ENCODE measurements around the gene DCST2.

The DCST2 gene

DNA sequence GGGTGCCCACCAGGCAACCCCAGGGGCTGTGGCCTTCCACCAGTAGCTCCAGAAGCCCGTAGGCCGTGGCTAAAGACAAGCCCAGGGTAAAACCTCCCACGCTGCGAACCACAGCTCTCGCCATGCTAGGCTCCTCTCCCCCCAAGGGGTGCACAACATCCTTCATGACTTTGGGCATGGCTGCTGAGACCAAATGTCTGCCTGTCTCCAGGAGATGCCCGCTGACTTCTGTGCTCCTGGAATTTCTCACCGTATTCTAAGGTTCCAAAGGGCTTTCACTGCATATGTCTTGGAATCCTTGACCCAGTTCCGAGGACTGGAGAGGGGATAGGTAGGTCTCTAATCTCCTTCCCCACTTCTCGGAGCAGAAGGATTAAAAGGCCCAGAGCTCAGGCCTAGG, at the start of gene DCST2, which contains the start of gene DCST1:
Gene DCST2, minus strand, starts transcription at position 258 of the 400 bp plus-strand sequence. Its CDS starts 80 bp downstream, at position 178.
Gene DCST1, plus strand, starts transcription at position 301 of the 400 bp plus-strand sequence. CDS start 213 bp downstream, outside the sequence.
- DNase-seq = no peak

DNA sequence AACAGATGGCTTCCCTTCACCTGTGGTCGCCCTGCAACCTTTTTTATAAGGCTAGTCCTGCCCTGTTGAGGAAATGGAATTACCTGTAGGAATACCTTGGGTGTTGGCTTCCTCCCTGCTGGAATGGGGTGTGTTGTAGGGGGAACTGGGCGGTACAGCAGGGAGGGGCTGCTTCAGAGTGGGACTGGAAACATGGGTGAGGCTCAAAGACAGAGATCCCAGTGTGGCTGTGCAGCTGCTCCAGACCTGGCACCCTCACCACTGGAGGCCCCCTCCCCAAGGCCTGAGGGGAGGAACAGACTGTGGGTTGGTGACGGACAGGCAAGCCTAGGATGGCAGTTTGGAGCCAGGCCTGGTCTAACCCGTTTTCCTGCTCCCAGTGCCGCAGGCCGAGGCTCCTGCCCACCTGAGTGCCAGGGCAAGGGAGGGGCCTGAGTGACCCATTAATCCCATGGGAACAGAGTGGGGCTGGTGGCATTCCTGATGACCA, 49.5 kb upstream of the DCST2 start:
- no peak for DNase-seq

DNA sequence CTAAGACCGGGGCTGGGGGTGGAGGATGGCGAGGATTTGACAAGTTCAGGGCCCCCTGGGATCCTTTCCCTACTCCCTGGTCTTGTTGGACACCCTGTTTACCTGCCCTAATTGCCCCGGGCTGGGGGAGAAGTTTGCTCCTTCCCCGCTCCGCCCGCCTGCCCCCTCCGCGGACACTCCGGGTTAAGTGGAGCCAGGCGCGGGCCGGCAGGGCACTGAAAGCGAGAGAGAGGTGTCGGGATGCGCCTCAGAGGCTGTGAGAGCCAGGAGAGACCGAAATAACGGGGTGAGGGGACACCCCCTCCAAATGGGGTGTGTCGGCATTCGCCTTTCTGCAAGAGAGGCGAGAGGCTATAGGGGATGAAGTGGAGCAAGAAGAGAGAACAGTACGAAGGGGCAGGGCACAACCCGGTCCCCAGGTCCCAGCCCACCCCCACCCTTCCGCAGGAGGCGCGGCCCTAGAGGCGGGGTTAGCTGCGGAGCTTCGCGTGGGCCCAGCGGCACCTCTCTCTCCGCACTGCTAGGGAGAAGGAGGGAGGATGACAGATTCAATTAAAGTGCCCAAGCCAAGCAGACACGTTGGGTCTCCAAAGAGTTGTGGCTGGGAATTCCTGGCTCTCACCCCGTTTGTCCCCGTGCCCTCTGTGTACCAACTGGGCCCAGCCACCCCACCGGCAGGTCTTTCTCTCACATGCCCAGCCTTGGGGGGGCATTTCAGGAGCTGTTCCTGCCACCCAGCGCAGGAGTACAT, 48.9 kb upstream of the DCST2 start:
- DNase-seq = no peak

DNA sequence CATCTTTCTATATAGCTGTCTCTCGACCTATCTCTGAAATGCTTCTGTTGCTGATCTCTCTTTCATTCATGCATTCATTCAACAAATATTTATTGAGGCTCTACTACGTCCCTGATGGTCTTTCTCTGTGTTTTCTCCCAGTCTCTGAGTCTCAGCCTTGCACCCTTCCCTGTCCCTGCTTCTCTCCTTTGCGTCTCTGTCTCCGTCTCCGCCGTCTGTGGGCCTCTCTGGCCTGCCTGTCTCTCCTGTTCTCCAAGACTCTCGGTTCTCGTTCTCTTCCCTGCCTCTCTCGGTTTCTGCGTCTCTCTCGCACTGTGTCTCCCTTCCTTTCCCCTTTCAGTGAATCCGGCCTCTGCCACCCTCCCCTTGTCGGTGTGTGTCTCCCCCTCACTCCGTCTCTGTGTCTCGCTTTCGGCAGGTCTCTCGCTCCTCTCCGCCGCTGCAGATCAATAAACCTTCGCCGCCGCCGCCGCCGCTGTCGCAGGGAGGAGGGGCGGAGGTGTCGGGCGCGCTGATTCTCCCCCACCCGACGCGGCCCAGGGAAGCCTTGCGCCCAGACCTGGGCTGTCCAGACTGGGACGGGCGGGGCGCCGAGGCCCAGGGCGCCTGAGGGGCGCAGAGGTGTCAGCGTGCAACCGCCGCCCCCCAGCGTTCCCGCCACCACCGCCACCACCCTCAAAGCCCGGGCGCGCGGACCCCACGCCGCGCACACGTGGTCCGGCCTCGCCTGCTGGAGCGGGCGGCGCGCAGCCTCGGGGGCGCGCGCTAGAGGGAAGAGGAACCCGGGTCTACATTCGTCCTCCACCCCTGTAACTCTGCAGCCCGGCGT, 48.1 kb upstream of the DCST2 start:
- DNase-seq = no peak

DNA sequence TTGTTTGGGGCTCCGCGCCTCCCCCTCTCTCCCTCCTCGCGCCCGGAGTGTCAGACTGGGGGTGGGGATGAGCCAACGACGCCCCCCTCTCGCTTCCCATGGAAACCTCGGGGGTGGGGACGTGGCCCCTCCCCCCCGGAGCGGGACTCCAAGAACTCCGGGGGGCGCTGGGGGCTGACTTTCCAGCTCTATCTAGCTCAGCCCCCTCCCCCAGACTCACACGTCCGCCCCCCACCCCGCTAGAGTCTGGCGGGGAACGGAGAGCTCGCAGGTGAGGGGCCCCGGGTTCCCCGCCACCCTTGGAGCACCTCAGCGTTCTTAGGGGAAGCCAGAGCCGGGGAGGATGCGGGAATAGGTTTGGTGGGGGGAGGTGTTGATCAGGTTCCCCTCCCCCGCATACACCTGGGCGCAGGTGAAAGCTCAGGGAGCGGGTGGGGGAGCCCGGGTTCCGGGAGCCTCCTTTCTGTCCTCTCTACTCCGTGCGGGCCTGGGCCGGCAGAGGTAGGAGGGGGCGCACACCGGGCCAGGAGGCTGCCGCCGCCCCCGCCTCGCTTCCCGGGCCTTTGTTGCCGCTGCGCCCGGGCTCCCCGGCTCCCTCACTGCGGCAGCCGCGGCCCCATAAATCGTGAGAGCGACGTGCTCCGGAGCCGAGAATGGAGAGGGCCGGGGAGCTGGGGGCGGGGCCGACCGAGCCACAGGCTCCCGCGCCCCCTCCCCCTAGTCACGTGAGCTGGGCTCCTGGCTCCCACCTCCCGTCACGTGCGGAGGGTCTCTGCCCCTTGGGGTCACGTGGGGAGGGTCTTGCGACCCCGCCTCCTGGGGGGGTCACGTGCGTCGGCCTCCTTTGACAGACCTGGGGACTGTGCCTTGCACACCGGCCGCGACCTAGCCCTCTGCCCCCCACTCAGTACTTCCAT, 47.0 kb upstream of the DCST2 start:
- peak; percentile 84 for DNase-seq

DNA sequence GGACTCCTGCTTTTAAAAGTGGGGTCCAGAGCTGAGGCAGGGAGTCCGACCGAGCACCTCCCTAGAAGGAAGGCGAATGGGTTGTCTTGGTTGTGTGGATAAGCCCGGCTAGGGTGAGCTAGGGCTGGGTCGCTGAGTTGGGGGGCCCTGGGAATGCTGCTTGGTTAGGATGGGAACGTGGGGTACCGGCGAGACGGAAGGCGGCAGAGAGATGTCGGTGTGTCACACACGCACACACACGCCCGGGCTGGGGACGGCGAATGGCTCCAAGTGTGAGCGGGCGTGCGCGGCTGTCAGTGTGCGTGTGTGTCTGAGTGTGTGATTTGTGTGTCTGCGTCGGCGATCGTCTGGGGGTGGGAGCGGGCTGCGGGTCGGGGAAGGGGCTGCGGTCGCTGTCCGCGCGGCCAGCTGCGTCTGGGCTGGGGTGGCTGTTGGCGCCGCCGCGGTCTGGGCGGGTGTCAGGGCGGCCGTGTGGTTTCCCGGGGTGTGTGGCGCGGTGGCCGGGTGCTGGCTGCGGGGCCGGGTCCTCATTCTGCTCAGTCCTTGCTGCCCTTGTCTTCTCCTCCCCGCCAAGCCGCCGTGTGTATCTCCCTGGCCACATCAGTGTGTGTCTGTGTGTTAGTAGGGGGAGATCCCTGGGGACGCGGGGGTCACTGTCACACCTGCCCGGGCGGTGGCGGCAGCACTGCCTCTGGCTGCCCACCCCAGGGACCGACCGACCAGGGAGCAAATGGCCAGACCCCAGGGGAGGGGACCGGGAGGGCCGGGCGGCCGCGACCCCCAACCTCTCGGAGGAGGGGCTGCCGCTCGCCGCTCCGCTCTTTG, 46.1 kb upstream of the DCST2 start:
- peak; percentile 45 for DNase-seq

DNA sequence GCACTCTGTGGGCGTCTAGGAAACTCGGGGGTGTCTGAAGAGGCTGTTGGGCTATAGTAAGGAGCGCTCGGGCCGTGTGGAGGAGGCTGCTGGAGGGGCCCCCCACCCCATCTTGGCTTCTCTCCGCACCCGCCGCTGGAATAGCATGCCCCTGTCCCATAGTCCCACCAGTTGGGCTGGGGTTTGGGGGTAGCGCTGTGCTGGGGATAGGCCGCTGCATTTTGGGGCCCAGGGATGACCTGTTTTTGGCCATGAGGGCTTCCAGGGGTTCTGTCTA, 45.6 kb upstream of the DCST2 start:
- no peak for DNase-seq

DNA sequence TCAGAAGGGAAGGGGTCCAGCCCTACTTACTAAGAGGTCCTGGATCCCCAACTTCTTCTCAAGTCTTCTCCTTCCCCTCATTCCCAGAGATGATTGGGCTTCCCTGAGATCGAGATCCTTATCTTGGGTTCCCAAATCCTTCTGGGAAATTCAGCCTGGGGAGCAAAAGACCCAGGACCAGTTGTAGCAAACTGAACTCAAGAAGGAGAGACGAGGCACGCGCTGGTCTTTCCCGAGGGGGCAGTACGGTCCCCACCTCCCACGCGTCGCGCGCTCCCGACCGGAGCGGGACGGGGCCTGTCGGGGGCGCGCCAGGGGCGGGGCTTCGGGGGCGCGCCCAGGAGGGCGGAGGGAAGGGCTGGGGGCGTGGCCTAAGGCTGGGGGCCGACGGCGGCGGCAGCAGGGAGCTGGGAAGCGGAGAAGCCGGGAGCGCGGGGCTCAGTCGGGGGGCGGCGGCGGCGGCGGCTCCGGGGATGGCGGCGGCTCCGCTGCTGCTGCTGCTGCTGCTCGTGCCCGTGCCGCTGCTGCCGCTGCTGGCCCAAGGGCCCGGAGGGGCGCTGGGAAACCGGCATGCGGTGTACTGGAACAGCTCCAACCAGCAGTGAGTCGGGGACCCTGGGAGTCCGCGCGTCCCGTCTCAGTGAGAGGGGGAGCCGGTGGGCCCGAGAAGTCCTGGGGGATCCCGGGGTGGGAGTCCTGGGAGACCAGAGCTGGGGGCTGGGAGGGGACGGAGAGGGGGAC, 45.1 kb upstream of the DCST2 start, which contains the start of gene EFNA3:
Gene EFNA3, plus strand, starts transcription at position 369 of the 741 bp plus-strand sequence. Its CDS starts 105 bp downstream, at position 474.
- DNase-seq = peak; percentile 84

DNA sequence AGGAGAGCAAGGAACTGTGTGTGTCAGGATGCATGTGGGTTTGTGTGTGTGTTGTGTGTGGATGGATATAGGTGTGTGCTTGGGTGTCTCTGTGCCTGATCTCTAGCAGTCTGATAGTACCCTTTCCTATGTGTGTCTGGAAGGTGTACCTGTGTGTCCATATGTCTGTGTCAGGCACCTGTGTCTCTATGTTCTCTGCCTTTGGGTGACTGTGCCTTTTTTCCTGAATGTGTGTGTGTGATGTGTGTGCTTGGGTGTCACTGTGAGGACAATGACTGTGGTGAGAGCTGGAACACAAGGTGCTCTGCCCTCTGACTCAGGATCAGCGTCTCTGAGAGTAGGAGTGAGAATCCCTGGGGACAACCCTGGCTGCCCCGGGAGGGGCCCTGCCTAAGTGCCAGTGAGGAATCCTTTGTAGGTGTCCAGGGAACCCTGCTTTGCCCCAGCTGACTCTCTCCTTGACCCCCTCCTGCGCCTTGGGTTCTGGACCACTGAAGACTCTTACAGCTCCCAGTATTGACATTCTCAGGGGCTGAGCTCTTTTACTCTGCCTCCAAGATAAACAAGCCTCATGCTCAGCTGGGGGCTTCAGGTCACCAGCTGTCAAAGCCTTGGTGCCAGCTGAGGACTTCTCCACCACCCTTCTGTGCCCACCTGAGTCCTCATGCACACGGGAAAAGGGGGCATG, 44.3 kb upstream of the DCST2 start:
- DNase-seq = no peak

DNA sequence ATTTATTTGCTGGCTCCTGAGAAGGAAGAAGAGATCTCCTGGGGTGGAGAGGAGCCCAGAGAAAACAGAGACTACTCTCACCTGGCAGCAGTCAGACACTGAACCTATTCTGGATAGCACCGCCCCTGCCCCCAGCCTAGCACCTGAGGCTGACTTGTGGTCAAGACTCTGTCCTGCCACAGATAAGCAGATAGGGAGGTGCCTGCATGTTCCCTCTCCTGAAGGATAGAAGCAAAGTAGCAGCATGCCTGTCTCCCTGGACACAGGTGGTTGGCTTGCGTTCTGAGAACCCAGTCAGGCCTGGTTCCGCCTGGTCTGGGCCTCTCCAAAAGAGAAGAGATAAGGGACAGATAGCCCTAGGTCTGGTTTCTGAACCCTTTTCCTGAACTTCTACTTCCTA, 43.8 kb upstream of the DCST2 start:
- no peak for DNase-seq

DNA sequence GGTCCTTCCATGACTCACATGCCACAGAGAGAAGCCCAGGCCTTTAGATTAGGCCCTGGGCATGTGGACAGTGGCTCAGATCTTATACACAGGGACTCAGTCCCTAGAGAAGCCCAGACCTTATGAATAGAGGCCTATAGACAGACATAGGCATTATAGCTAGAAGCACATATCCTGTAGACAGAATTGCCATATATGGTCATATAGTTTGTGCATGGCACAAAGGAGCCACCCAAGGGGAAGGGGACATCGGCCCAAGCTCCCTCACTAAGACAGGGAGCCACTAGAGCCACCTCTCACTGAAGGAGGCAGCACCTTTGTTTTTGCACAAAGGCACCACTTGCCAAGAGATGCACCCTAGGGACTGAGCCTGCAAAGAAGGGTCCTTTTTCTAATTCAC, 42.8 kb upstream of the DCST2 start:
- DNase-seq = no peak

DNA sequence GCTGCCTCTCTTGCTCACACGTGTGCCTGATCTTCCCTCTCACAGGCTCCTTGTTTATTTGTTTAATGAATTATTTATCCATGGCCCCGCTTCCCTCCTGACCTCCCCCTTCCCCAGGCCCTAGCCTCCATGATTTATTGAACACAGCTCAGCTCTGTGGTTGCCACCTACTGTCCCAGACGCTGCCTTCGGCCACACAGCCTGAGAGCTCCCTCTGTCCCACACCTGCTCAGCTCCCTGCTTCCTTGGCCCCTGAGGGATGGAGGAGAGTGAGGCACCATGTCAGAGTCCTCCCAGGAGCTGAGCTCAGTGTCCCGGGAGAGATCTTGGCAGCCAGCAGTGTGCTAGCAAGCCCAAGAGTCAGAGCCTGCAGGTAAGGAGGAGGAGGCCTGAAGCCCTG, 42.0 kb upstream of the DCST2 start:
- DNase-seq = peak; percentile 50

DNA sequence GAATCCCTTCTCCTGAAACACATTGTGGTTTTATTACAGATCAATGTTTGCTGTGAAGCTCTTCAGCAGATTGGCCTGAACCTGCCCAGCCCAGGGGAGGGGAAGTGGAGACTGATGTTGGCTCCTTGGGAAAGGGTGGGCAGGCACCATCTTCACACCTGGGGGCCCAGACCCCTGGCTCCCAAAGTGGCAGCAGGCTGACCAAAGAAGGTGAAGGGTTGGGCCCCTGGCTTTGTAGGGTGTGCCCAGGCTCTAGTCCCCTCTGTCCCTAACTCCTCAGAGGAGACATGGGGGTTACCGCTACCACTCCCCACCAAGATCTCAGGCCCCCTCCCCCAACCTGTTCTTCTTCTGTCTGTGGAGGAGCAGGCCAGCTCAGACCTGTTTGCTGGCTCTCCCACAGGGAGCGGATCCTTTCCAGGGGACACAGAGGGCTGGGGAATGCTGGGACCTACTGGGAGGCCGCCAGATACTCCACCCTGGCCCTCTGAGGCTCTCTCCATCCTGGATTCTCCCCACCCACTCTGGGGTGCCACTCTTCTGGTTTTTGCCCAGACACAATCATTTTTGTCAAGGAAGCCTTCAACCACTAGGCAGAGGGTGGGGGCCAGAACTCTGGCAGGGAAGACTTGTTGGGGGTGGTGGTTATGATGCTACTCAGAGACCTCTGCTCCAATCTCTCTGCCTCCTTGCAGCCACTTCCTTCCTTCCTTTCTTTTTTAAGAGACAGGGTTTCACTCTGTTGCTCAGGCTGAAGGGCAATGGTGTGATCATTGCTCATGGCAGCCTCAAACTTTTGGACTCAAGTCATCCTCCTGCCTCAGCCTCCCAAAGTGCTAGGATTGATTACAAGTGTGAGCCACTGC, 40.0 kb upstream of the DCST2 start:
- no peak for DNase-seq

DNA sequence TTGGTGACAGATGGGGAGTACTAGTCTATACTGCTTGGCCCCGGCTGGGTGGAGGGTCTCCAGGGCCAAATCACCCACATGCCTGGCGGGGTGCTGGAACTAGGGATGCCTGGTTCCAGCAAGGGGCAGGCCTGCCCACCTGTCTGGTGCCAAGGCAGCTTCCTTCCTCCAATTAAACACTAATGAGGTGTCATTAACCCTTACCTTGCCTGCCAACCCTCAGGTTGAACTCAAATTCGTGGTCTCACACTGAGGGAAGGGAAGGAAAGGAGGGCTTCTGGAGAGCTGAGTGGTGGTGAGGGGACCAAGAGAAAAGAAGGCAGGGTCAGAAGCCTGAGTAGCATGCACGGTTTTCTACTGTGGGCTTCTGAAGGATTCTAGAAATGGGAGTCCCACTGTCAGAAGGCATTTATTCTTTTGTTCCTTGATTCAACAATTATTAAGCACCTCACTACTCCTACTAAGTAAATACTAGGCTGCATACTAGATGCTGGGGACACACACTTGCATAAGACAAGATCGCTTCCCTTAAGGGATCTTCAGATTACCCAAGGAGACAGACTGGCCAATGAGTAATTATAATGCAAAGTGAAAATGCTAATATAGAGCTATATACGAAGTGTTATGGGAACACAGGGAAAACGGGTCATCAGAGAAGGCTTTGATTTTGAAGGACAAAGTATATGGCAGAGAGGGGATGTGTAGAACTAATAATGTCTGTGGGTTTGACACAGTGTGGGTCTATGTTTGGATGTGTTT, 39.1 kb upstream of the DCST2 start:
- DNase-seq = no peak

DNA sequence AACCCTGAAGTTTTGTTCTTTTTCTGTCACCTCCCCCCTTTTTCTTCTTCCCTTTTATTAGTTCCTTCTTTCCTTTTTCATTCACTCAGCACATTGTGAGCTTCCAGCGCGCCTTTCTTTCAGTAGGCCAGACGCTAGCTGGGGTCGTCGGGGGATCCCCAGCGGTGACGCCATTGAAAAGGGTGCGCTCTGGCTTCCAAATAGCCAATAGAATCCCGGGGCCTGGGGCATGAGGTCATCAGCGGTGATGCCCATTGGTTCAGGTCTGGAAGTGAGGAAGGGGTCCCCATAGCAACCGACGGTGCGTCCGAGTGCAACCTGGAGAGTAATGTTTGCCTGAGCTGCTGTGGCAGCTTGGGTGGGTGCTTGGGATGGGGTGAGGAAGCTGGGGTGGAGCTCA, 38.1 kb upstream of the DCST2 start:
- peak; percentile 23 for DNase-seq

DNA sequence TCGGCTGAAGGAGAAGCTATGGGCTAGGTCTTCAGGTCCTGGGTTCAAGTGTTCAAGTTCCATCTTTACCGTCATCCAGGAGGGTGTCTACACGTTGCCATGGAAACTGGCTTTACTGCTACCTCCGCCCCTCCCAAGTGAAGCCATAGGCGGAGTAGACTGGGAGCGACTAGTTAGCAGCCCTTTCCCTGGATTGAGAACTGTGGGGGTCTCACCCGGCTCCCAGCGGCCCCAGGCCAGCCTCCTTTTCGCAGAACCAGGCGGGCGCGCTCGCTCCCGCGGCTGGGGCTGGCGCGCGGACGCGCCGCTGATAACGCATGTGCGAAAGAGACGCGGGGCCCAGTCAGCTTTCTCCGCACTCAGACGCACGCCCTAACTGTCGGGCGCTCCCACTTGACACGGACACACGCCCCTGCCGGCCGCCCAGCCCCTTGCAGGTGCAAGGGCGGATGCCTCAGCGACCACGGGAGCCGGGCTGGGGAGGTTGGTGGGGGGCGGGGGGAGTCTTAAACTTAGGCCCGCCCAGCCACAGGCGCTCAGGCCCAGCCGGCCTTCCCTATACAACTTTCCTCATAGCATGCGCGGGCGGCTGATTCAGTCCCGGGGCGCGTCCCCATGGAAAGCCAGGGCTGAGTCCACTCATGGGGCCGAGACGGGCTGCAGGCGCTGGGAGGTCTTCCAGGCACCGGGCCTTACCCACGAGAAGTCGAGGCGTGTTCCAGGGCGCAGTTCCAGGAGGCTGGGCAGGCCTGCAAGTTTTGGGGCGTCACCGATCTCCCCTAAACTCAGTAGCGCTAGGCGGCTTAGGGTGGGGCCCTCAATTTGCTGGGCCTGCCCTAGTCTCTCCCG, 37.4 kb upstream of the DCST2 start:
- peak; percentile 78 for DNase-seq

DNA sequence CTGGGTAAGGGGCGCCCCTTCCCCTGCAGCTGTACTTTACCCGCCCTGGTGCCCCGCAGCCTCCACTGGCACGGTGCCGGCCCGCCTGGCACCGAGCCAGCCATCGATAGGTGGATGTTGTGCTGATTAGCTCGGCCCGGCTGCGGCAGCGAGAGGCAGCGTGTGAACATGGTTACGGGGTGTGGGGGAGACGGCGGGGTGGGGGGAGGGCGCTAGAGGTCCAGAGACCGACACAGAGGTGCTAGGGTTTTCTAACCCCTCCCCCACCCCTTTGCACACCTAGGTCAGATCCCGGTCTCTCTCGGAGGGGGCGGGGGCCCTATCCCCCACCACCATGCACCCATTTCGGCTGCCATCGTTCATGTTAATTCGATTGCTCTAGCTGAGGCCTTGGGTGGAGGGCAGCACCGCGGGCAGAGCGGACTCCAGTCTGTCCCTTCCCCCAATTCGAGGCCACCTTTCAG, 36.6 kb upstream of the DCST2 start:
- peak; percentile 72 for DNase-seq
